HFF-Myc (cell line): ENCODE results near the gene SPSB1.

Experiments
- DNase-seq: peaks from one replicate; pipeline ENCODE4 v3.0.0-alpha.2; 2011; ENCODE audit warnings: low read depth; ENCODE audit errors: extremely low read depth
- H3K4me3 ChIP-seq: replicated peaks from 2 replicates; pipeline ENCODE4 v1.5.1; 2011; ENCODE audit warnings: low read depth, mild to moderate bottlenecking, control low read depth, low read length
- TF ChIP-seq, protein P1 (sequence below): IDR thresholded peaks from 2 replicates; pipeline ENCODE4 v1.5.1; 2012; ENCODE audit warnings: mild to moderate bottlenecking, low read depth, low read length, control low read depth; ENCODE audit errors: missing control alignments

Gene SPSB1

GRCh38 chr1:9356021-9356420 lies 63.3 kb downstream of the SPSB1 start:
- no peak for DNase-seq
- TF ChIP-seq, protein P1, sequence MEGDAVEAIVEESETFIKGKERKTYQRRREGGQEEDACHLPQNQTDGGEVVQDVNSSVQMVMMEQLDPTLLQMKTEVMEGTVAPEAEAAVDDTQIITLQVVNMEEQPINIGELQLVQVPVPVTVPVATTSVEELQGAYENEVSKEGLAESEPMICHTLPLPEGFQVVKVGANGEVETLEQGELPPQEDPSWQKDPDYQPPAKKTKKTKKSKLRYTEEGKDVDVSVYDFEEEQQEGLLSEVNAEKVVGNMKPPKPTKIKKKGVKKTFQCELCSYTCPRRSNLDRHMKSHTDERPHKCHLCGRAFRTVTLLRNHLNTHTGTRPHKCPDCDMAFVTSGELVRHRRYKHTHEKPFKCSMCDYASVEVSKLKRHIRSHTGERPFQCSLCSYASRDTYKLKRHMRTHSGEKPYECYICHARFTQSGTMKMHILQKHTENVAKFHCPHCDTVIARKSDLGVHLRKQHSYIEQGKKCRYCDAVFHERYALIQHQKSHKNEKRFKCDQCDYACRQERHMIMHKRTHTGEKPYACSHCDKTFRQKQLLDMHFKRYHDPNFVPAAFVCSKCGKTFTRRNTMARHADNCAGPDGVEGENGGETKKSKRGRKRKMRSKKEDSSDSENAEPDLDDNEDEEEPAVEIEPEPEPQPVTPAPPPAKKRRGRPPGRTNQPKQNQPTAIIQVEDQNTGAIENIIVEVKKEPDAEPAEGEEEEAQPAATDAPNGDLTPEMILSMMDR = no peak
- H3K4me3 ChIP-seq = no peak overlapping the region

- H3K4me3 ChIP-seq = no peak overlapping the region
- TF ChIP-seq, protein P1 = no peak
- DNase-seq = no peak
Observed at GRCh38 chr1:9356829-9357466, 64.3 kb downstream of the SPSB1 start.

- TF ChIP-seq, protein P1 = no peak
- no peak for DNase-seq
- no peak overlapping the region for H3K4me3 ChIP-seq
Observed at GRCh38 chr1:9357958-9358357, 65.3 kb downstream of the SPSB1 start.

DNA sequence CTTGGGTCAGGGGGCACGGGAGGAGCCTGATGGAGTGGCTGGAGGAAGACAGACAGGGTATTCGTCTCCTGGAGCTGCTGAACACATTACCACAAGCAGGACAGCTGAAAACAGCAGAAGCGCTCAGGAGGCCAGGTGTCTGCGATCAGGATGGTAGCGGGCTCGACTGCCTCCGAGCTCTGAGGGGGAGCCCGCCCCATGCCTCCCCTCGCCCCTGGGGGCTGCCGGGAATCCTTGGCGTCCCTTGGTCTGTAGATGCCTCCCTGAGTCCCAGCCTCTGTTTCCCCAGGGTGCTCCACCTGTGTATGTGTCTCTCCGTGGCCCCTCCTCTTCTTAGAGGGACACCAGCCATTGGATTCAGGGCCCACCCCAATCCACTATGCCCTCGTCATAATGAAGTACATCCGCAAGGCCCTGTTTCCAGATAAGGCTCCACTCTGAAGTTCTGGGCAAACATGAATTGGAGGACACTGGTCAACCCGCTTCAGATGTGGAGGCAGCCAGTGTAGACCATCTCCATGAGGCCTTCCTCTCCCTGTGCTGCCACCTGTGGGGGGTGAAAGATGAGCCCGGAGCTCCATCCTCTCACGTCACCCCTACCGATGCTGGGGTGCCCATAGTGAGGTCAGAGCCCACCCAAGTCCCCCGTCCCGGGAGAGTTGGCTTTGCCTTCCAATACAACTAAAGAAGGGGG lies 67.8 kb downstream of the SPSB1 start:
- TF ChIP-seq, protein P1 = no peak
- no peak overlapping the region for H3K4me3 ChIP-seq
- no peak for DNase-seq

GRCh38 chr1:9361630-9362260 lies 69.1 kb downstream of the SPSB1 start:
- H3K4me3 ChIP-seq = no peak overlapping the region
- DNase-seq = peak; percentile 40
- TF ChIP-seq, protein P1 = no peak

GRCh38 chr1:9362488-9362887 lies 69.8 kb downstream of the SPSB1 start:
- TF ChIP-seq, protein P1 = no peak
- DNase-seq = no peak
- no peak overlapping the region for H3K4me3 ChIP-seq
